Breast epithelium (tissue), 3 donors: ENCODE data around the gene MAP3K1.

ENCODE experiments used
- POLR2A ChIP-seq: fragments of 450-650 bp; IDR thresholded peaks from one replicate; pipeline ENCODE4 v1.6.1; 2016; ENCODE audit warnings: antibody characterized with exemption, mild to moderate bottlenecking, moderate library complexity
- POLR2AphosphoS5 ChIP-seq, 3 donors: sonication (generic); formaldehyde crosslinking; IDR thresholded peaks; one replicate each; pipeline ENCODE4 v1.6.1; 2017; ENCODE audit warnings: antibody characterized with exemption in 3 of 3
- TF ChIP-seq, protein P1 (sequence below), 3 donors: fragments of 450-650 bp; IDR thresholded peaks; one replicate each; pipeline ENCODE4 v1.5.1; 2016 to 2017; ENCODE audit warnings: antibody characterized with exemption in 3 of 3, mild to moderate bottlenecking in 3 of 3, moderate library complexity in 3 of 3

DNA sequence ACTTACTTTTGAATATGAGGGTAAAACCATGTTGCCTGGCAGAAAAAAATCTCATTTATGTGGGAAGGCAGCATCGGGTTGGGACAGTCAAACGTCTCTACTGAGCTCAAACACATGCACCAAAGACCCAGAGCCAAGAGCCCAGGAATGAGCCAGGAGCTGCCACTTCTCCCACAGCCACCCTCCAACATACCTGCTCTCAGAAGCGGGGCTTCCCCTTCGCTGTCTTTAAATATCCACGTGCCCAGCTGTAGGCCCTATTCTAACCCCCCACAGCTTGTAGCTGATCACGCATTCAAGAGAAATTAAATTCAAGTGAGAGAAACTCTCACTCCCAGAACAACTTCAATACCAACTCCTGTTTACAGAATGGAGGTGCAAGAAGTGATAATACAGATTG lies 42.6 kb upstream of the MAP3K1 start:
- TF ChIP-seq, protein P1, sequence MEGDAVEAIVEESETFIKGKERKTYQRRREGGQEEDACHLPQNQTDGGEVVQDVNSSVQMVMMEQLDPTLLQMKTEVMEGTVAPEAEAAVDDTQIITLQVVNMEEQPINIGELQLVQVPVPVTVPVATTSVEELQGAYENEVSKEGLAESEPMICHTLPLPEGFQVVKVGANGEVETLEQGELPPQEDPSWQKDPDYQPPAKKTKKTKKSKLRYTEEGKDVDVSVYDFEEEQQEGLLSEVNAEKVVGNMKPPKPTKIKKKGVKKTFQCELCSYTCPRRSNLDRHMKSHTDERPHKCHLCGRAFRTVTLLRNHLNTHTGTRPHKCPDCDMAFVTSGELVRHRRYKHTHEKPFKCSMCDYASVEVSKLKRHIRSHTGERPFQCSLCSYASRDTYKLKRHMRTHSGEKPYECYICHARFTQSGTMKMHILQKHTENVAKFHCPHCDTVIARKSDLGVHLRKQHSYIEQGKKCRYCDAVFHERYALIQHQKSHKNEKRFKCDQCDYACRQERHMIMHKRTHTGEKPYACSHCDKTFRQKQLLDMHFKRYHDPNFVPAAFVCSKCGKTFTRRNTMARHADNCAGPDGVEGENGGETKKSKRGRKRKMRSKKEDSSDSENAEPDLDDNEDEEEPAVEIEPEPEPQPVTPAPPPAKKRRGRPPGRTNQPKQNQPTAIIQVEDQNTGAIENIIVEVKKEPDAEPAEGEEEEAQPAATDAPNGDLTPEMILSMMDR (IDR thresholded peaks at IDR 0.05) = no peak
- TF ChIP-seq POLR2A (no peak), POLR2AphosphoS5 (IDR thresholded peaks at IDR 0.05) (no peak)
